ENCODE data around the gene C11orf91. TPM values are rescaled to one million over a fixed set of nuclear protein-coding genes. Genes with fewer than 3 reads are reported as not detected.

The C11orf91 gene
- total and polyA plus RNA-seq, 2 donors (not counting 1 experiment from before 2014, with no cell fraction given): 0.12 TPM; not detected in 1

DNA sequence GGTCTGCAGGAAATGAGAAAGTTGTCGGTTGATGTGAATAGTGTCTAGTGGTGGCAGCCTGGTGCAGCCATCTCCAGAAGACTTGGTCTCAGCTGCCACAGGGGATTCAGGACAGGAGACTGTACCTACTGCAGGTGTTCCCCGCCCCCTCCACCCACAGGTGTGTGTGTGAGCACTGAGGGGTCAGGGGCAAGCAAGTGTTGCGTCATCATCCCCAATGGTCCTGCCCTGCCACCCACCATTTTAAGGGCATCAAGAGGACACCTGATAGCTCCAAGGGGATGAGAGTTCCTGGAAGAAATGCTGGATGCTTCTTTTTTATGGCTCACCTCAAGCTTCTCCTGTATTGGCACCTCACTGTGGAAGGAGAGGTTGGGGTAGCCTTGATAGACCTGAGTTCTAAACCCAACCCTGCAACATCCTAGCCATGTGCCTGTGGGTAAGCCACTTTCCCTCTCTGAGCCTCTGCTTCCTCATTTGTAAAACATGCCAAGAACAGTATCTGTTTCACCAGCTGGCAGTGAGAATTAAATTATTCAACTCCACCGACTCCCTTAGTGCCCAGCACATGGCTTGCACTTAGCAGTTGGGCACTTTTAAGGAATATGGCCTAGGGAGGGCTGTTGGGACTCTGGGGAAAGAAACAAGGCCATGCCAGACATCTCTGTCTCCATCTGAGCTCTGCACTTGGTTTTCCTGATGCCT is 6.1 kb downstream of the C11orf91 start:
- Histone ChIP-seq H3K9ac (ENCODE audit: insufficient read depth, low read length) (no peak overlapping the region), H2AFZ (ENCODE audit: low read length) (no peak overlapping the region), H3K27ac (ENCODE audit: insufficient read depth, low read length) (no peak overlapping the region), H4K20me1 (ENCODE audit: control insufficient read depth, extremely low read depth, insufficient read depth, low read length) (no peaks in the 10 kb centered on the region), H3K4me3 (replicated peaks in 1 of 4; ENCODE audit: control extremely low read depth in 1 of 4, insufficient read depth in 1 of 4, low read depth in 3 of 4, low read length in 4 of 4) (no peak overlapping the region), H3K79me2 (ENCODE audit: control insufficient read depth, insufficient read depth, low read length) (no peaks in the 10 kb centered on the region), H3K9me3 (ENCODE audit: control insufficient read depth, insufficient read depth, low read depth, low read length) (no peaks in the 10 kb centered on the region), H3K4me1 (ENCODE audit: control insufficient read depth, extremely low read depth, insufficient read depth, low read length) (peaks cover 28% of the 10 kb centered on the region), H3K4me2 (ENCODE audit: extremely low read depth, insufficient read depth, low read length) (no peak overlapping the region), H3K27me3 (ENCODE audit: control insufficient read depth, insufficient read depth, low read length) (no peaks in the 10 kb centered on the region), H3K36me3 (ENCODE audit: control insufficient read depth, insufficient read depth, low read length) (no peaks in the 10 kb centered on the region)
- no peak for TF ChIP-seq EZH2 (IDR thresholded peaks at IDR 0.05; ENCODE audit: low read length, missing control alignments)
- TF ChIP-seq, protein P1, sequence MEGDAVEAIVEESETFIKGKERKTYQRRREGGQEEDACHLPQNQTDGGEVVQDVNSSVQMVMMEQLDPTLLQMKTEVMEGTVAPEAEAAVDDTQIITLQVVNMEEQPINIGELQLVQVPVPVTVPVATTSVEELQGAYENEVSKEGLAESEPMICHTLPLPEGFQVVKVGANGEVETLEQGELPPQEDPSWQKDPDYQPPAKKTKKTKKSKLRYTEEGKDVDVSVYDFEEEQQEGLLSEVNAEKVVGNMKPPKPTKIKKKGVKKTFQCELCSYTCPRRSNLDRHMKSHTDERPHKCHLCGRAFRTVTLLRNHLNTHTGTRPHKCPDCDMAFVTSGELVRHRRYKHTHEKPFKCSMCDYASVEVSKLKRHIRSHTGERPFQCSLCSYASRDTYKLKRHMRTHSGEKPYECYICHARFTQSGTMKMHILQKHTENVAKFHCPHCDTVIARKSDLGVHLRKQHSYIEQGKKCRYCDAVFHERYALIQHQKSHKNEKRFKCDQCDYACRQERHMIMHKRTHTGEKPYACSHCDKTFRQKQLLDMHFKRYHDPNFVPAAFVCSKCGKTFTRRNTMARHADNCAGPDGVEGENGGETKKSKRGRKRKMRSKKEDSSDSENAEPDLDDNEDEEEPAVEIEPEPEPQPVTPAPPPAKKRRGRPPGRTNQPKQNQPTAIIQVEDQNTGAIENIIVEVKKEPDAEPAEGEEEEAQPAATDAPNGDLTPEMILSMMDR (conservative IDR thresholded peaks at IDR 0.05 in 1 of 2, IDR thresholded peaks at IDR 0.05 in 1 of 2; ENCODE audit: low read depth in 1 of 2, low read length in 2 of 2): no peak
- no peak for DNase-seq (ENCODE audit: low read depth in 2 of 2)

DNA sequence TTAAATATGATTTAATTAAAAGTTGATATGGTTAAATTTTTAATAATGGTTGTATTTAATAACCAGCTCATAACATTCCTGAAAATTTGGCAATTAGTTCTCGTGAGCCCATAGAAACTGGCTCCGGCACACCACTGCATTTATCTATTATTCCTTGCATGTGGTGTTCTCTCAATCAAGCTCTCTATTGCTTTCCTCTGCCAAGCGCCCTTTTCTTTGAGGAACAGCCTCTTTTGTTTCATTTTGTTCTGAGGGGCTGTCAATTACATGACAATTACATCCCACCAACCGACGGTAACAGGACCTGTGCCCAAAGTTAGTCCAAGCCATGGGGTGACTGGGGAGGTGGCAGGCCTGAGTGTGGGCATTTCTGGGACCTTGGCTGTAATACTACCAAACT is 8.1 kb downstream of the C11orf91 start:
- peak overlapping the region in 1 of 4 experiments; percentile 9 for H3K4me3 ChIP-seq (replicated peaks in 1 of 4; ENCODE audit: control extremely low read depth in 1 of 4, insufficient read depth in 1 of 4, low read depth in 3 of 4, low read length in 4 of 4)

DNA sequence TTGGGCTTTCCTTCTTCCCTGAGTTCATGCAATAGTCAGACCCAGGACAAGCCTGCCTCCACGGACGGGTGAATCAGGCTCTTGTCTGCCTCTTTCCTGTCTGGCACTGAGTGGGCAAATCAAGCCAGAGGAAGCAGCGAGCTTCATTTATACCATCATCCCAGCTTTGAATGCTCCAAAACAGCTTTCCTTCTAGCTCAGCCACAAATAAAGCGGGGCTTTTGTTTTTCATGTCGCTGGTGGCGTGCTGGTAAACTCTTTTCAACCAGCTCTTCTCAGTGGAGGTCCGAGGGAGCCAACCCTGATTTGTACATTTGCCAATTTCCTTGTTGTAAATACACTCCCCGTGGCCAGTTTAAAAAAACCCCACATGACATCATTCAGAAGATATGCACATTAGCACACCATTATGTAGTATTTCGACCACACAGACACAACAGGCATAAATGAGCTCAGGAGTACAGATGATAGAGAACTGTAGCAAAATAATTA is 8.6 kb downstream of the C11orf91 start:
- Histone ChIP-seq H3K79me2 (ENCODE audit: control insufficient read depth, insufficient read depth, low read length) (no peaks in the 10 kb centered on the region), H3K27me3 (ENCODE audit: control insufficient read depth, insufficient read depth, low read length) (no peaks in the 10 kb centered on the region), H3K4me1 (ENCODE audit: control insufficient read depth, extremely low read depth, insufficient read depth, low read length) (peaks cover 37% of the 10 kb centered on the region), H3K36me3 (ENCODE audit: control insufficient read depth, insufficient read depth, low read length) (no peaks in the 10 kb centered on the region), H3K4me3 (replicated peaks in 1 of 4; ENCODE audit: control extremely low read depth in 1 of 4, insufficient read depth in 1 of 4, low read depth in 3 of 4, low read length in 4 of 4) (peak overlapping the region in 3 of 4 experiments; percentile 9 to 33 (median 18)), H3K9ac (ENCODE audit: insufficient read depth, low read length) (peak overlapping the region; percentile 47), H3K27ac (ENCODE audit: insufficient read depth, low read length) (peak overlapping the region; percentile 95), H2AFZ (ENCODE audit: low read length) (peak overlapping the region; percentile 31), H3K9me3 (ENCODE audit: control insufficient read depth, insufficient read depth, low read depth, low read length) (no peaks in the 10 kb centered on the region), H4K20me1 (ENCODE audit: control insufficient read depth, extremely low read depth, insufficient read depth, low read length) (no peaks in the 10 kb centered on the region), H3K4me2 (ENCODE audit: extremely low read depth, insufficient read depth, low read length) (peak overlapping the region; percentile 92)
- DNase-seq (ENCODE audit: low read depth in 2 of 2): peak; percentile 96 to 97
- no peak for TF ChIP-seq EZH2 (IDR thresholded peaks at IDR 0.05; ENCODE audit: low read length, missing control alignments)
- TF ChIP-seq, protein P1 (conservative IDR thresholded peaks at IDR 0.05 in 1 of 2, IDR thresholded peaks at IDR 0.05 in 1 of 2; ENCODE audit: low read depth in 1 of 2, low read length in 2 of 2): no peak

More for the DNA sequence above, 8.1 kb downstream of the C11orf91 start:
- no peaks in the 10 kb centered on the region for H3K36me3 ChIP-seq (ENCODE audit: control insufficient read depth, insufficient read depth, low read length)
- TF ChIP-seq EZH2 (IDR thresholded peaks at IDR 0.05; ENCODE audit: low read length, missing control alignments): no peak
- no peak overlapping the region for H3K9ac ChIP-seq (ENCODE audit: insufficient read depth, low read length)
- H3K27ac ChIP-seq (ENCODE audit: insufficient read depth, low read length): peak overlapping the region; percentile 95
- peaks cover 37% of the 10 kb centered on the region for H3K4me1 ChIP-seq (ENCODE audit: control insufficient read depth, extremely low read depth, insufficient read depth, low read length)
- H2AFZ ChIP-seq (ENCODE audit: low read length): no peak overlapping the region
- no peaks in the 10 kb centered on the region for H3K9me3 ChIP-seq (ENCODE audit: control insufficient read depth, insufficient read depth, low read depth, low read length)
- H3K79me2 ChIP-seq (ENCODE audit: control insufficient read depth, insufficient read depth, low read length): no peaks in the 10 kb centered on the region
- no peaks in the 10 kb centered on the region for H3K27me3 ChIP-seq (ENCODE audit: control insufficient read depth, insufficient read depth, low read length)
- peak overlapping the region; percentile 92 for H3K4me2 ChIP-seq (ENCODE audit: extremely low read depth, insufficient read depth, low read length)
- DNase-seq (ENCODE audit: low read depth in 2 of 2): no peak
- no peaks in the 10 kb centered on the region for H4K20me1 ChIP-seq (ENCODE audit: control insufficient read depth, extremely low read depth, insufficient read depth, low read length)

Data from fibroblast of lung (primary cell).